ENCODE results near the gene ADAM8. TPM values are rescaled to one million over a fixed set of nuclear protein-coding genes. Genes with fewer than 3 reads are reported as not detected.

ADAM8 gene
- total RNA-seq, 4 donors from 2014 or later: 5.4 to 12.4 (median 6.4) TPM

DNA sequence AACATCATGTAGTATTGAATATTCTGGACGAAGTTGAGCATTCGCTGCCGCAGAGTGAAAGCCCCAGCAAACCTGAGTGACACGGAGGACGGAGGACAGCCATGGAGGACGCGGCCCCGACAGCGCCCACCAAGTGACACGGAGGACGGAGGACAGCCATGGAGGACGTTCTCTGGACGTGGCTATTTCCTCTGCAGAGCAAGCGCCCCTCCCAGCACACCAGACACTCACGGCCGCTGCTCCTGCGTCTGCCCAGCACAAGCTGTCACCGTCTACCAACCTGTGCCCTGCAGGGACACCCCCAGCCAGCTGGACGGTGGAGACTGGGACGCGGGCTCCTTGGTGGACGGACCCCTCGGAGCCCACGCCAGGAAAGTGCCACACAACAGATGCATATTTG, 7.3 kb upstream of the ADAM8 start:
- Histone ChIP-seq H3K27ac (no peak overlapping the region), H3K4me1 (peaks cover 0 to 9% (median 3%) of the 10 kb centered on the region in 4 donors), H3K36me3 (peaks cover 0 to 98% (median 0%) of the 10 kb centered on the region in 3 donors), H3K9me3 (no peaks in the 10 kb centered on the region), H3K27me3 (no peaks in the 10 kb centered on the region), H3K4me3 (no peak overlapping the region)
- DNase-seq: no peak
- no peak for TF ChIP-seq POLR2A (IDR thresholded peaks at IDR 0.05)
- TF ChIP-seq, protein P1, sequence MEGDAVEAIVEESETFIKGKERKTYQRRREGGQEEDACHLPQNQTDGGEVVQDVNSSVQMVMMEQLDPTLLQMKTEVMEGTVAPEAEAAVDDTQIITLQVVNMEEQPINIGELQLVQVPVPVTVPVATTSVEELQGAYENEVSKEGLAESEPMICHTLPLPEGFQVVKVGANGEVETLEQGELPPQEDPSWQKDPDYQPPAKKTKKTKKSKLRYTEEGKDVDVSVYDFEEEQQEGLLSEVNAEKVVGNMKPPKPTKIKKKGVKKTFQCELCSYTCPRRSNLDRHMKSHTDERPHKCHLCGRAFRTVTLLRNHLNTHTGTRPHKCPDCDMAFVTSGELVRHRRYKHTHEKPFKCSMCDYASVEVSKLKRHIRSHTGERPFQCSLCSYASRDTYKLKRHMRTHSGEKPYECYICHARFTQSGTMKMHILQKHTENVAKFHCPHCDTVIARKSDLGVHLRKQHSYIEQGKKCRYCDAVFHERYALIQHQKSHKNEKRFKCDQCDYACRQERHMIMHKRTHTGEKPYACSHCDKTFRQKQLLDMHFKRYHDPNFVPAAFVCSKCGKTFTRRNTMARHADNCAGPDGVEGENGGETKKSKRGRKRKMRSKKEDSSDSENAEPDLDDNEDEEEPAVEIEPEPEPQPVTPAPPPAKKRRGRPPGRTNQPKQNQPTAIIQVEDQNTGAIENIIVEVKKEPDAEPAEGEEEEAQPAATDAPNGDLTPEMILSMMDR (IDR thresholded peaks at IDR 0.05): no peak

DNA sequence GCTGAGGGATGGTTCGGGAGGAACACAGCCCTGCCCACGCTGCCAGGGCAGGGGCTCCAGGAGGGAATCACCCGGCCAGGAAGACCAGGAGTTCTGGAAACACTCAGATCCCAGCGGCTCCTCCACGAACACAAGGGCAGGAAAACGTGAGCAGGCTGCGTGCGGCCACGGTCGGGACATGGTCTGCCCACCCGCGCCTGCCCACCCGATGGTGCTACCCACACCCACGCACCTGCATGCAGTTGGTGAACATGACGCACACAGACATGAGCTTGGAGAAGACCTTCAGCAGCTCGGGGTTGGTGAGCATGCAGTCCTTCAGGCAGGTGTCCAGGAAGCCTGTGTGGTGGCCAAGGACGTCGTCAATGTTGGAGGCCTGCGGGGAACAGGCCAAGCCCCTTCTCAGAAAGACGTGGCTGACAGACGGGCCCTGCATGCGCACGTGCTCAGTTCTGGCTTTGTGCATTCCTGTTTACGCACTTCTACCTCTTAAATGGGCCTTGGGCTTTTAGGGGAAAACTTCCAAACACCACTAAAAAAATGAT, 6.2 kb upstream of the ADAM8 start:
- H3K27ac ChIP-seq: no peak overlapping the region
- peaks cover 0 to 88% (median 0%) of the 10 kb centered on the region in 3 donors for H3K36me3 ChIP-seq
- no peak for DNase-seq
- H3K4me1 ChIP-seq: peaks cover 0 to 17% (median 8%) of the 10 kb centered on the region in 4 donors
- no peaks in the 10 kb centered on the region for H3K9me3 ChIP-seq
- no peak overlapping the region for H3K4me3 ChIP-seq
- no peaks in the 10 kb centered on the region for H3K27me3 ChIP-seq
- TF ChIP-seq POLR2A (IDR thresholded peaks at IDR 0.05): no peak
- TF ChIP-seq, protein P1 (IDR thresholded peaks at IDR 0.05): no peak

DNA sequence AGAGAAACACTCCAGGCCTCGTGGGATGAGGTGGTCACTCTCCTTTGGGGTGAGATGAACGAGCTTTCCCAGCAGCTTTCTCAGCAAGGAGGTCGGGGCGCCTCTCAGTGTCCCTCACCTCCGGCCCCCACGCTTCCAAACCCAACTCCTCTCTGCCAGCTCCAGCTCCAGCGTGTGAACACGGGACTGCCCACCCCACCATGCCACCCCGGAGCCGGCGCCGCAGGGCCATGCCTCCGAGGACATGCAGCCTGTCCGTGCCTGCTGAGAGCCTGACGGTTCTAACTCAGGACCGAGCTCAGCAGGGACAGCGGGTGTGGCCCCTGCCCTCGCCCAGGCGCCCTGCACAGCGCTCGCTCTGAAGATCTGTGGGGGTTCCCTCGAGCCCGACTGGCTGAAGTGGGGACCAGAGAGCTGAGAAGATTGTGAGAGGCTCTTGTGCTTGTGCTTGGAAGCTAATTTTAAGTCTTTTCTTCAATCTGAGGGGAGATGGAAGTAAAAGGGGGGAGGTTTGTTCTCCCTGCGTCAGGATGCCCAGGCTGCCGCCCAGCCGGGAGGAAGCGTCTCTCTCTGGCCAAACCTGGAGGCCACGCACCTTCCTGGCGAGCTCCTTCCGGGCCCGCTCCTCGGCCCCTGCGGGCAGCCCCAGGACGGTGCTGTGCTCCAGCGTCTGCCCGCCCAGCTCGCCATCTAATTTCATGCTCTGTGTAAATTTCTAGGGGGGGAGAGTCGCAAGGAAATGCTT, 5.1 kb upstream of the ADAM8 start:
- Histone ChIP-seq H3K27ac (no peak overlapping the region), H3K9me3 (no peaks in the 10 kb centered on the region), H3K36me3 (peaks cover 0 to 77% (median 0%) of the 10 kb centered on the region in 3 donors), H3K27me3 (peaks cover 0 to 2% of the 10 kb centered on the region in 2 donors), H3K4me3 (no peak overlapping the region), H3K4me1 (peaks cover 0 to 28% (median 19%) of the 10 kb centered on the region in 4 donors)
- DNase-seq: no peak
- TF ChIP-seq, protein P1 (IDR thresholded peaks at IDR 0.05): no peak
- no peak for TF ChIP-seq POLR2A (IDR thresholded peaks at IDR 0.05)

DNA sequence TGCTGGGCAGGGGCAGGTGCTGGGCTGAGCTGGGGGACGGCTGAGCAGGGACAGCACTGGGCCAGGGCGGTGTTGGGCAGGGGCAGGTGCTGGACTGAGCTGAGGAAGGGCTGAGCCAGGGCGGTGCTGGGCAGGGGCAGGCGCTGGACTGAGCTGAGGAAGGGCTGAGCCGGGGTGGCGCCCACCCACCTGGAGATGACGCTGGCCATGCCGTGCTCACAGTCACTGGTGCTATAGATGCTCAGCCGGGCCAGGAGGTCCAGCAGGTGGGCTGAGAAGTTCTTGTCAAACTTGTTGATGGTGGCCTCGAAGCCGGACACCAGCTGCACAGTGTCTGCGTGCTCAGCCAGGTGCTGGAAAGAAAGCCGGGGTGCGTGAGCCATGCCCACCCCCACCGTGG, 4.4 kb upstream of the ADAM8 start:
- Histone ChIP-seq H3K27ac (no peak overlapping the region), H3K27me3 (peaks cover 0 to 7% of the 10 kb centered on the region in 2 donors), H3K36me3 (peaks cover 0 to 70% (median 0%) of the 10 kb centered on the region in 3 donors), H3K4me3 (no peak overlapping the region), H3K9me3 (no peaks in the 10 kb centered on the region), H3K4me1 (peaks cover 0 to 35% (median 24%) of the 10 kb centered on the region in 4 donors)
- TF ChIP-seq POLR2A (IDR thresholded peaks at IDR 0.05): no peak
- TF ChIP-seq, protein P1 (IDR thresholded peaks at IDR 0.05): no peak
- no peak for DNase-seq

DNA sequence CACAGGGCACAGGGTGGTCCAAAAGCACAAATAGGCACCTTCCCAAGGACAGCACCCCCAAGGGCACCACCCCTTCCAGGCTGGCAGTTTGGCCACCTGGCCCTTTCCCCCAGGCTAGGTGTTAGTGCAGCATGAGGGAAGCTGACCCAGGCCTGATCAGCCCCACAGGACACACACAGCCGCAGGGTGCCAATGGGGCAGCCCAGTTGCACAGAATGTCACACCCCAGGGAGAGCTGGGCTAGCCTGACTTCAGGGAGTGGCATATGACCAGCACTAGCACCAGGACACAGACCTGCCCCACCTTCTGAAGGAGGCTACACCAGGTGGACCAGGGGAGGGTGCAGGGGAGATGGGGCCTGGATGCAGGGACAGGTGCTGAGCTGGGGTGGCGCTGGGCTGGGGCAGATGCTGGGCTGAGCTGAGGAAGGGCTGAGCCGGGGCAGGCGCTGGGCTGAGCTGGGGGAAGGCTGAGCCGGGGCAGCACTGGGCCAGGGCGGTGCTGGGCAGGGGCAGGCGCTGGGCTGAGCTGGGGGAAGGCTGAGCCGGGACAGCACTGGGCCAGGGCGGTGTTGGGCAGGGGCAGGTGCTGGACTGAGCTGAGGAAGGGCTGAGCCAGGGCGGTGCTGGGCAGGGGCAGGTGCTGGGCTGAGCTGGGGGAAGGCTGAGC, 3.9 kb upstream of the ADAM8 start:
- H3K27ac ChIP-seq: peak overlapping the region in 1 of 4 donors; percentile 85

More for the DNA sequence above, 3.9 kb upstream of the ADAM8 start:
- Histone ChIP-seq H3K4me3 (no peak overlapping the region), H3K9me3 (no peaks in the 10 kb centered on the region), H3K36me3 (peaks cover 0 to 64% (median 0%) of the 10 kb centered on the region in 3 donors), H3K27me3 (peaks cover 0 to 7% of the 10 kb centered on the region in 2 donors), H3K4me1 (peaks cover 0 to 40% (median 27%) of the 10 kb centered on the region in 4 donors)
- DNase-seq: no peak
- TF ChIP-seq, protein P1 (IDR thresholded peaks at IDR 0.05): no peak
- TF ChIP-seq POLR2A (IDR thresholded peaks at IDR 0.05): no peak
